Right lobe of liver (tissue), 6 donors: ENCODE results near the gene KRT72. TPM values are rescaled to one million over a fixed set of nuclear protein-coding genes. Genes with fewer than 3 reads are reported as not detected.

Experiments
- ATAC-seq, 4 donors: fragments of 200-7000 bp; cut with Tn5 transposase; one replicate each; pipeline ENCODE4 v1.9.1; 2020; ENCODE audit warnings: mild to moderate bottlenecking in 4 of 4, moderate library complexity in 4 of 4
- DNase-seq, 3 donors: peaks; one replicate each; pipeline ENCODE4 v3.0.0-alpha.2; 2020
- H3K27ac ChIP-seq, 3 donors: fragments of 200-600 bp; one replicate each; pipeline ENCODE4 v1.8.0; 2022
- H3K27me3 ChIP-seq, 2 donors: fragments of 200-600 bp; one replicate each; pipeline ENCODE4 v1.8.0; 2022
- H3K36me3 ChIP-seq, 4 donors: fragments of 200-600 bp; sonication (generic) in 1 of 4; one replicate each; pipeline versions ENCODE4 v1.5.1 to v1.8.0; 2017 to 2022; ENCODE audit warnings: control low read depth in 1 of 4
- H3K4me1 ChIP-seq, 4 donors: fragments of 200-600 bp; sonication (generic) in 1 of 4; one replicate each; pipeline versions ENCODE4 v1.5.1 to v1.8.0; 2017 to 2022; ENCODE audit warnings: control low read depth in 1 of 4
- H3K4me3 ChIP-seq, 3 donors: fragments of 200-600 bp; one replicate each; pipeline ENCODE4 v1.8.0; 2022
- H3K9me3 ChIP-seq, 4 donors: fragments of 200-600 bp; sonication (generic) in 1 of 4; one replicate each; pipeline versions ENCODE4 v1.5.1 to v1.8.0; 2017 to 2022; ENCODE audit warnings: control low read depth in 1 of 4
- POLR2A ChIP-seq: fragments of 450-650 bp; IDR thresholded peaks from one replicate; pipeline ENCODE4 v1.6.1; 2017; ENCODE audit warnings: antibody characterized with exemption, mild to moderate bottlenecking
- WGBS: methylation state at CpG from one replicate; pipeline ENCODE4 v1.1.6; 2018; ENCODE audit warnings: low coverage, low lambda C conversion rate; ENCODE audit not compliant: insufficient coverage; ENCODE audit errors: missing lambda C conversion rate; 5-methylcytosine and 5-hydroxymethylcytosine counted together
- intact Hi-C, 2 donors: fragments of 100-400 bp; cut with DNase I; formaldehyde crosslinking; loops; one replicate each; pipeline versions ENCODE4 v1.11.2 to v1.14.1; 2022
- total RNA-seq, 6 experiments: library from RNA; depleted of rRNA in 2 of 6; stranded (reverse); fragments of >200 nt in 2 of 6; fragmentation: NEBNext Ultra II Directional in 3 of 6; extraction: Animal tissue kit (Norgen Biotek cat#: 25700) in 3 of 6; gene quantifications; one replicate each; pipeline versions ENCODE4 v1.1.0 to v1.2.4, GENCODE V29; 2016 to 2023
- TF ChIP-seq, protein P1 (sequence below), 4 donors: fragments of 200-600 bp in 3 of 4; fragments of 450-650 bp in 1 of 4; IDR thresholded peaks; one replicate each; pipeline versions ENCODE4 v1.5.1 to v1.8.0; 2016 to 2022; ENCODE audit warnings: antibody characterized with exemption in 4 of 4, mild to moderate bottlenecking in 2 of 4
- donor health status: DM: no; HTN: yes; CAD: no.
- donor health status: DM: no; HTN: no; CAD: no.
- donor health status: DM: no; HTN: no; CAD: no.
- donor health status: DM: no; HTN: yes; CAD: no.
- donor health status: DM: no; HTN: yes; CAD: no.

KRT72 gene
- total RNA-seq, 6 experiments from 2014 or later, result not detected

DNA sequence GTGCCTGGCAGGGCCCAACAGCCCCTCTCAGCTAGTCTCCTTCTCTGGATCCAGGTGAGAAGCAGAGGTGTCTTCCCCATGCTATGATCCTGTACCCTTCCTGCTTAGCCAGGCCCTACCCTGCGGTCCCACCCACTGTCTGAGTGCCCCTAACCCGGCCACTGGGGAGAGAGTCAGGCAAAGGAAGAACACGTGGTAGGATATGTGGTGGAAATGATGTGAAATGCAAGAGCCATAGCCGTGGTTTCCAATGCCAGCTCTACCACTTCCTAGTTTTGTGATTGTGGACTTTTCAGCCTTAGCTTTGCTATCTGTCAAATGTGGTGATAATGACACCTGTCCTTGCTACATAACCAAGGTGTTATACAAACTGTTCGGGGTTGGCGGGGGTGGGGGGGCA, 34.9 kb upstream of the KRT72 start:
- no peak for DNase-seq
- 57% methylated on average over 6 of the region's 6 CpGs for WGBS
- TF ChIP-seq, protein P1, sequence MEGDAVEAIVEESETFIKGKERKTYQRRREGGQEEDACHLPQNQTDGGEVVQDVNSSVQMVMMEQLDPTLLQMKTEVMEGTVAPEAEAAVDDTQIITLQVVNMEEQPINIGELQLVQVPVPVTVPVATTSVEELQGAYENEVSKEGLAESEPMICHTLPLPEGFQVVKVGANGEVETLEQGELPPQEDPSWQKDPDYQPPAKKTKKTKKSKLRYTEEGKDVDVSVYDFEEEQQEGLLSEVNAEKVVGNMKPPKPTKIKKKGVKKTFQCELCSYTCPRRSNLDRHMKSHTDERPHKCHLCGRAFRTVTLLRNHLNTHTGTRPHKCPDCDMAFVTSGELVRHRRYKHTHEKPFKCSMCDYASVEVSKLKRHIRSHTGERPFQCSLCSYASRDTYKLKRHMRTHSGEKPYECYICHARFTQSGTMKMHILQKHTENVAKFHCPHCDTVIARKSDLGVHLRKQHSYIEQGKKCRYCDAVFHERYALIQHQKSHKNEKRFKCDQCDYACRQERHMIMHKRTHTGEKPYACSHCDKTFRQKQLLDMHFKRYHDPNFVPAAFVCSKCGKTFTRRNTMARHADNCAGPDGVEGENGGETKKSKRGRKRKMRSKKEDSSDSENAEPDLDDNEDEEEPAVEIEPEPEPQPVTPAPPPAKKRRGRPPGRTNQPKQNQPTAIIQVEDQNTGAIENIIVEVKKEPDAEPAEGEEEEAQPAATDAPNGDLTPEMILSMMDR (IDR thresholded peaks at IDR 0.05), result no peak
- TF ChIP-seq POLR2A, result no peak
- intact Hi-C loops, result no loop called here
- H3K27ac ChIP-seq, result no peak overlapping the region
- no peaks in the 10 kb centered on the region for H3K27me3 ChIP-seq
- no peaks in the 10 kb centered on the region for H3K4me1 ChIP-seq
- no peak overlapping the region for H3K4me3 ChIP-seq
- no peaks in the 10 kb centered on the region for H3K9me3 ChIP-seq
- no peaks in the 10 kb centered on the region for H3K36me3 ChIP-seq
- no peak for ATAC-seq

GRCh38 chr12:52634266-52635056, 33.2 kb upstream of the KRT72 start:
- no peaks in the 10 kb centered on the region for H3K4me1 ChIP-seq
- intact Hi-C loops, result no loop called here
- H3K27ac ChIP-seq, result no peak overlapping the region
- peak; percentile 70 to 88 (median 88) for DNase-seq
- 36% methylated on average over 5 of the region's 7 CpGs for WGBS
- H3K9me3 ChIP-seq, result no peaks in the 10 kb centered on the region
- TF ChIP-seq, protein P1 (IDR thresholded peaks at IDR 0.05), result no peak
- TF ChIP-seq POLR2A, result no peak
- H3K27me3 ChIP-seq, result no peaks in the 10 kb centered on the region
- H3K4me3 ChIP-seq, result no peak overlapping the region
- no peaks in the 10 kb centered on the region for H3K36me3 ChIP-seq
- peak; percentile 81 to 98 (median 83) for ATAC-seq

GRCh38 chr12:52633383-52633782, 32.1 kb upstream of the KRT72 start:
- H3K27ac ChIP-seq, result no peak overlapping the region
- H3K9me3 ChIP-seq, result no peaks in the 10 kb centered on the region
- no peak overlapping the region for H3K4me3 ChIP-seq
- 30% methylated on average over 3 of the region's 4 CpGs for WGBS
- TF ChIP-seq POLR2A, result no peak
- TF ChIP-seq, protein P1 (IDR thresholded peaks at IDR 0.05), result no peak
- intact Hi-C loops, result no loop called here
- DNase-seq (no peak), ATAC-seq (no peak)
- no peaks in the 10 kb centered on the region for H3K4me1 ChIP-seq
- no peaks in the 10 kb centered on the region for H3K36me3 ChIP-seq
- no peaks in the 10 kb centered on the region for H3K27me3 ChIP-seq

DNA sequence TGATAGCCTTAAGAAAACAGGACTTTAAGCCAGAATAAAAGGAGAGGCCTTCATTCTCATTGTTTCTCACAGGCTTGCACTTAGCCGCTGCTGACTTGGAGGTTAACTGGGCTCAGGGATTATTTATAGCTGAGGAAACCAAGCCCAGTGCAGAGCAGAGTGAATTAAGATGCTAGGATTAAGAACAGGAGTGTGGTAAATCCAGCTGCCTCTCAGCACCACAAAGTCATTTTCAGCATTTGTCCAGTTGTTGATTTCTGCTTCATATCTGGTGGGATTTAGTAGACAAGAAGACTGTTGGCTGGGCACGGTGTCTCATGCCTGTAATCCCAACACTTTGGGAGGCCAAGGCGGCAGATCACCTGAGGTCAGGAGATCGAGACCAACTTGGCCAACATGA, 31.4 kb upstream of the KRT72 start:
- intact Hi-C loops, result no loop called here
- Histone ChIP-seq H3K27me3 (no peaks in the 10 kb centered on the region), H3K9me3 (no peaks in the 10 kb centered on the region), H3K27ac (no peak overlapping the region), H3K4me3 (no peak overlapping the region), H3K36me3 (no peaks in the 10 kb centered on the region), H3K4me1 (no peaks in the 10 kb centered on the region)
- DNase-seq (no peak), ATAC-seq (no peak)
- TF ChIP-seq, protein P1 (IDR thresholded peaks at IDR 0.05), result no peak
- TF ChIP-seq POLR2A, result no peak
- WGBS, result 85% methylated on average over 3 of the region's 4 CpGs
